Measurements from ENCODE around the gene CMSS1. TPM values are rescaled to one million over a fixed set of nuclear protein-coding genes. Genes with fewer than 3 reads are reported as not detected.
A peak's percentile ranks its signal among the peaks of the same experiment; 100 is the strongest.

Gene CMSS1
- total RNA-seq, 6 experiments from 2014 or later: 10.1 to 14.6 (median 11.6) TPM

DNA sequence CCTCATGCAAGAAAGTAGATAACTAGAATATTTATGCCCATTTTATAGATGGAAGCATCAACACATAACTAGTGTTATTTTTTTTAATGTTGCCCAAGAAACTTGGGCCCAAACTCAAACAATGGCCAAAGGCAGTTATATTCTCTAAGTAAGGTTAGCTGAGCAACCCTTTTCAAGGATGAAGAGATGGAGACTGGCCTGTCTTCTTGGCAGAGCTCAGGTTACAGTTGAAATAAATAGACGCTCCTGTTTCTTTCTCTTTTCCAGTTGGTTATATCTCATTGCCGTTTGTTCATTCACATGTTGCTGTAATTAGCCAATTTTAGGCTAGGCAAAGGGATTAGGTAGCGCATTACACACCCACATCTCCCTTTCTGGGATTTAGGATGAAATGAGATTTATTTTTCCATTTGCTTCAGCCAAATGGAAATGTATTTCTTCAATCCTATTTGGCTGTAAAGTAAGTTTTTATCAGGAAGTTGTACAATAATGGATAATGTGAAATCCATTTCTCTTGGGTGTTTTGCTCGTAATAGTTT is 93.2 kb downstream of the CMSS1 start:
- Histone ChIP-seq H3K9me3 (no peaks in the 10 kb centered on the region), H3K4me3 (no peak overlapping the region), H3K27me3 (no peaks in the 10 kb centered on the region), H3K27ac (no peak overlapping the region), H3K36me3 (no peaks in the 10 kb centered on the region), H3K4me1 (no peaks in the 10 kb centered on the region)
- DNase-seq: no peak
- TF ChIP-seq CTCF (IDR thresholded peaks at IDR 0.05): no peak
- no peak for TF ChIP-seq POLR2A (IDR thresholded peaks at IDR 0.05)
- no peak for ATAC-seq
- 84% methylated on average over 4 of the region's 4 CpGs for WGBS (ENCODE audit: insufficient coverage, low coverage, low lambda C conversion rate, missing lambda C conversion rate)
- intact Hi-C loops (cut with DNase I): no loop called here

DNA sequence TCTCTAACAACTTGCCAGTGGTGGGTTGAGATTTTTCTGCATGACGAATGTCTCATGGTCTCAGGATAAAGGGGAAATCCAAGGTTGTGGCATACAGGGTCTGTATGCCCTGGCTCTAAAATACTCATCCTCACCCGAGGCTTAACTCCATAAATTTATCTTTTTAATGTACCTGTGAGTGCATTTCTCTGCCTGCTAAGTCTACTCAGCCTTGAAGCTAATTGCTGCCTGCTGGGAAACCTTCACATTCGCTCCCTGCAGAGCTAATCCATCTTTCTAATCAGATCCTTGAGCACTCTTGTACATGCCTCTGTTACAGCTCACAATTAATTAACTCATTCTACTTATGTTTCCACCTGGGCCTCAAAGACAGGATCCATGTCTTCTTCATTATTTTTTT is 93.8 kb downstream of the CMSS1 start:
- ATAC-seq (no peak), DNase-seq (no peak)
- Histone ChIP-seq H3K27me3 (no peaks in the 10 kb centered on the region), H3K9me3 (no peaks in the 10 kb centered on the region), H3K27ac (no peak overlapping the region), H3K4me3 (no peak overlapping the region), H3K4me1 (no peaks in the 10 kb centered on the region), H3K36me3 (no peaks in the 10 kb centered on the region)
- intact Hi-C loops (cut with DNase I): no loop called here
- WGBS (ENCODE audit: insufficient coverage, low coverage, low lambda C conversion rate, missing lambda C conversion rate): 83% methylated on average over 3 of the region's 3 CpGs
- TF ChIP-seq POLR2A (IDR thresholded peaks at IDR 0.05) (no peak), CTCF (IDR thresholded peaks at IDR 0.05) (no peak)

- Histone ChIP-seq H3K9me3 (no peaks in the 10 kb centered on the region), H3K4me3 (no peak overlapping the region), H3K36me3 (no peaks in the 10 kb centered on the region), H3K4me1 (peaks cover 0 to 14% (median 1%) of the 10 kb centered on the region in 4 donors), H3K27me3 (no peaks in the 10 kb centered on the region), H3K27ac (no peak overlapping the region)
- TF ChIP-seq POLR2A (IDR thresholded peaks at IDR 0.05) (no peak), CTCF (IDR thresholded peaks at IDR 0.05) (no peak)
- ATAC-seq (peak in 1 of 4 donors; percentile 15), DNase-seq (no peak)
- 63% methylated on average over 3 of the region's 3 CpGs for WGBS (ENCODE audit: insufficient coverage, low coverage, low lambda C conversion rate, missing lambda C conversion rate)
- intact Hi-C loops (cut with DNase I): no loop called here
Observed at GRCh38 chr3:99915906-99916432, 98.3 kb downstream of the CMSS1 start.

DNA sequence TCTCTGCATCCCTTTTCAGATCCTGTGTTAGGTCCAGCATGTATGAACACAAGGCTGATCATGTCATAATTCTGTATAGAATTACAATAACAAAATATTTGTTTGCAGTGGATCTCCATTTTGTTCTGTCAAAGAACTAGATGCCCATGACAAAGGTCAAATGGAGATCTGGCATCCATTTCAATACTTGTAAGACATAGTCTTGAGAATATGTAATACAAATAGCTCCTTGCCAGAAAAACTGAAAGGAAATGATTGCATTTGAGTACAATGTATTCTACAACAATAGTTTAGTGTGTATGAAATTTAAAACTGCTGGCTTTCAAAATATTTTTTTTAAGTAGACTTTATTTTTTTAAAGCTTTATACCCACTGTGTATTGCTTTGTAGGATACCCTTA is 101.1 kb downstream of the CMSS1 start:
- no peak overlapping the region for H3K4me3 ChIP-seq
- H3K4me1 ChIP-seq: peaks cover 0 to 19% (median 3%) of the 10 kb centered on the region in 4 donors
- no peaks in the 10 kb centered on the region for H3K36me3 ChIP-seq
- H3K27me3 ChIP-seq: no peaks in the 10 kb centered on the region
- intact Hi-C loops (cut with DNase I): no loop called here
- DNase-seq (no peak), ATAC-seq (no peak)
- no peak overlapping the region for H3K27ac ChIP-seq
- H3K9me3 ChIP-seq: no peaks in the 10 kb centered on the region
- TF ChIP-seq POLR2A (IDR thresholded peaks at IDR 0.05): no peak
- TF ChIP-seq CTCF (IDR thresholded peaks at IDR 0.05): no peak

DNA sequence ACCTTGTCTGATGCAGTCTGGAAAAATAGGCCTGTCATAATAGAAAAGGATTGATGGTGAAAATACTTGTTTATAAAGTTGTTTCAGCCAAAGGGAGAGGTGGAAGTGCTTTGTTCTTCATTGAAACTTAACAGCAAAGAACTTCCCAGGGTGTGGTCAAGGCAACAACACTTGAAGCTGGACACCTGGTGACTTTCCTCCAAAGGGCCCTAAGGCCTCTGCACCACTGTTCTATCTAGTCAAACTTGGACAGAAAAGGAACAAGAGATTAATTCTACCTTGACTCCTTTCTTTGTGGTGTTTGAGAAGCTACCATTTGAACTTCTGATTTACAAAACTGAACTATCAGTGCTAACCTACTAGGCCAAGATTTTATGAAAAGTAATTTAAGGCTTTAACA is 102.0 kb downstream of the CMSS1 start:
- Histone ChIP-seq H3K9me3 (no peaks in the 10 kb centered on the region), H3K4me1 (peaks cover 0 to 19% (median 3%) of the 10 kb centered on the region in 4 donors), H3K36me3 (no peaks in the 10 kb centered on the region), H3K27ac (peak overlapping the region in 1 of 3 donors; percentile 78), H3K27me3 (no peaks in the 10 kb centered on the region), H3K4me3 (no peak overlapping the region)
- TF ChIP-seq CTCF (IDR thresholded peaks at IDR 0.05) (no peak), POLR2A (IDR thresholded peaks at IDR 0.05) (no peak)
- DNase-seq: no peak
- no peak for ATAC-seq
- intact Hi-C loops (cut with DNase I): no loop called here

All from right lobe of liver (tissue), 6 donors.